Activated effector memory CD4-positive, alpha-beta T cell treated with Interleukin-2 at 50 U/mL for 16 hours (primary cell): ENCODE results near the gene SMIM5.
A peak's percentile ranks its signal among the peaks of the same experiment; 100 is the strongest.

Source experiments
- DNase-seq: peaks from one replicate; pipeline ENCODE4 v3.0.0-alpha.2; 2020

Gene SMIM5

GRCh38 chr17:75642182-75642783, 9.0 kb downstream of the SMIM5 start:
- no peak for DNase-seq

- DNase-seq = no peak
These were observed 9.8 kb downstream of the SMIM5 start for GRCh38 chr17:75642784-75643642.

- DNase-seq = no peak
These were observed 10.4 kb downstream of the SMIM5 start for GRCh38 chr17:75643643-75644017.

GRCh38 chr17:75645501-75645888, 12.3 kb downstream of the SMIM5 start:
- no peak for DNase-seq

- no peak for DNase-seq
These were observed 12.8 kb downstream of the SMIM5 start for GRCh38 chr17:75645889-75646637.

- DNase-seq = no peak
These were observed 13.4 kb downstream of the SMIM5 start for GRCh38 chr17:75646638-75646992.

- no peak for DNase-seq
These were observed 13.8 kb downstream of the SMIM5 start for GRCh38 chr17:75647061-75647460.

GRCh38 chr17:75647921-75648320, 14.7 kb downstream of the SMIM5 start:
- no peak for DNase-seq

GRCh38 chr17:75649687-75650086, 16.5 kb downstream of the SMIM5 start:
- no peak for DNase-seq

- no peak for DNase-seq
These were observed 17.6 kb downstream of the SMIM5 start for GRCh38 chr17:75650874-75651273.

GRCh38 chr17:75652341-75652740, 19.1 kb downstream of the SMIM5 start:
- DNase-seq = no peak

- DNase-seq = no peak
These were observed 19.8 kb downstream of the SMIM5 start for GRCh38 chr17:75652934-75653549.

GRCh38 chr17:75654176-75654575, 20.9 kb downstream of the SMIM5 start:
- no peak for DNase-seq

GRCh38 chr17:75658237-75658636, 25.0 kb downstream of the SMIM5 start:
- no peak for DNase-seq

- DNase-seq = no peak
These were observed 28.3 kb downstream of the SMIM5 start for GRCh38 chr17:75661531-75661930.

GRCh38 chr17:75662511-75662910, 29.3 kb downstream of the SMIM5 start:
- no peak for DNase-seq

GRCh38 chr17:75664099-75664549, 30.9 kb downstream of the SMIM5 start:
- DNase-seq = no peak

GRCh38 chr17:75665981-75666380, 32.7 kb downstream of the SMIM5 start:
- no peak for DNase-seq

- DNase-seq = peak; percentile 97
These were observed 33.9 kb downstream of the SMIM5 start, which contains the start of the genes RECQL5 and SAP30BP for GRCh38 chr17:75666959-75667790. Gene RECQL5 (minus strand): TSS chr17:75667154. CDS start chr17:75666557, 597 bp downstream. Gene SAP30BP (plus strand): TSS chr17:75667338. CDS start chr17:75667373, 35 bp downstream.

- no peak for DNase-seq
These were observed 34.6 kb downstream of the SMIM5 start for GRCh38 chr17:75667825-75668224.

- DNase-seq = no peak
These were observed 35.3 kb downstream of the SMIM5 start for GRCh38 chr17:75668489-75668888.

GRCh38 chr17:75670868-75671267, 37.6 kb downstream of the SMIM5 start:
- DNase-seq = no peak
